ENCODE measurements around the gene OAS3.
"Not testable (repeated sequence)": the region's sequence is repeated elsewhere in the genome, so short reads cannot be mapped to it uniquely, and the experiment has no call there.

Gene OAS3

GRCh38 chr12:112944024-112944690, 5.9 kb downstream of the OAS3 start:
- Histone ChIP-seq H3K4me1 (ENCODE audit: control insufficient read depth, low read depth, low read length) (no peaks in the 10 kb centered on the region), H3K36me3 (ENCODE audit: control insufficient read depth, low read depth, low read length) (no peaks in the 10 kb centered on the region), H3K27ac (ENCODE audit: low read length) (no peak overlapping the region), H3K9me3 (ENCODE audit: control insufficient read depth, low read depth, low read length) (no peaks in the 10 kb centered on the region), H3K4me3 (ENCODE audit: low read length) (no peak overlapping the region), H3K9ac (ENCODE audit: low read length) (no peak overlapping the region), H3K27me3 (ENCODE audit: control insufficient read depth, insufficient read depth, low read length) (peaks cover under 1% of the 10 kb centered on the region)

DNA sequence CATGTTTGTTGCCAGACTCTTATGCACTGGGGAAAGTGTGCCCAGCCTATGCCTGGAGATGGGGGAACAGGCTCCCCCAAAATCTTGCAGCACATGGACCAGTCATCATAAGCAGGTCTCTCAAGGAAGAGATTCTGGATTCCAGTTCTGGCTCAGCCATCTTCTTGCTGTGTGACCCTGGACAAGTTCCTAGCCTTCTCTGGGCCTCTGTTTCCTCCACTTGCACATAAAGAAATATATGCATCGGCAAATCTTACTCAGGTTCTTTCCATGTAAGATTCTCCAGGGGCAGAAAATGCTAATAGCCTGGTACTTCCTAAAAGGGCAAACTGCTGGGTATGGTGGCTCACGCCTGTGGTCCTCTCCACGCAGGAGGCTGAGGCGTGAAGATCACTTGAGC, 7.2 kb downstream of the OAS3 start:
- Histone ChIP-seq H3K9me3 (ENCODE audit: control insufficient read depth, low read depth, low read length) (no peaks in the 10 kb centered on the region), H3K4me3 (ENCODE audit: low read length) (no peak overlapping the region), H3K9ac (ENCODE audit: low read length) (no peak overlapping the region), H3K27me3 (ENCODE audit: control insufficient read depth, insufficient read depth, low read length) (no peaks in the 10 kb centered on the region), H3K4me1 (ENCODE audit: control insufficient read depth, low read depth, low read length) (no peaks in the 10 kb centered on the region), H3K27ac (ENCODE audit: low read length) (no peak overlapping the region), H3K36me3 (ENCODE audit: control insufficient read depth, low read depth, low read length) (no peaks in the 10 kb centered on the region)

GRCh38 chr12:112946236-112947000, 8.1 kb downstream of the OAS3 start:
- Histone ChIP-seq H3K9ac (ENCODE audit: low read length) (no peak overlapping the region), H3K27me3 (ENCODE audit: control insufficient read depth, insufficient read depth, low read length) (no peaks in the 10 kb centered on the region), H3K36me3 (ENCODE audit: control insufficient read depth, low read depth, low read length) (no peaks in the 10 kb centered on the region), H3K9me3 (ENCODE audit: control insufficient read depth, low read depth, low read length) (no peaks in the 10 kb centered on the region), H3K27ac (ENCODE audit: low read length) (no peak overlapping the region), H3K4me1 (ENCODE audit: control insufficient read depth, low read depth, low read length) (no peaks in the 10 kb centered on the region), H3K4me3 (ENCODE audit: low read length) (no peak overlapping the region)

DNA sequence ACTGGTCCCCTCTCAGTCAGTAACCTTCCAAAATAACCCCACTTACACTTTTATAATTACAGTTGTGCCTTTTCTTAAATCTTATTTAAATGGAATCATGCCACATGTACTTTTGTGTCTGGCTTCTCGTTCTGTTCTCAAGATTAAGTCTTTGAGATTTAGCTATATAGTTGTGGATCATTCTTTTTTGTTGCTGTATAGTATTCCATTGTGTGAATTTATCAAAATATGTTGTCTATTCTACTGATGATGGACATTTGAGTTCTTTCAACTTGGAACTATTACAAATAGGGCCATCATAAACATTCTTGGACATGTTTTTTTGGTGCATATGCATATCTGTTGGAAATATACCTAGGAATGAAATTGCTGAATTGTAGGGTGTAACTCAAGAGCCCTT, 9.0 kb downstream of the OAS3 start:
- no peak overlapping the region for H3K27ac ChIP-seq (ENCODE audit: low read length)
- no peaks in the 10 kb centered on the region for H3K9me3 ChIP-seq (ENCODE audit: control insufficient read depth, low read depth, low read length)
- no peaks in the 10 kb centered on the region for H3K4me1 ChIP-seq (ENCODE audit: control insufficient read depth, low read depth, low read length)
- no peaks in the 10 kb centered on the region for H3K36me3 ChIP-seq (ENCODE audit: control insufficient read depth, low read depth, low read length)
- no peak overlapping the region for H3K9ac ChIP-seq (ENCODE audit: low read length)
- no peak overlapping the region for H3K4me3 ChIP-seq (ENCODE audit: low read length)
- H3K27me3 ChIP-seq (ENCODE audit: control insufficient read depth, insufficient read depth, low read length), result no peaks in the 10 kb centered on the region

- no peak overlapping the region for H3K9ac ChIP-seq (ENCODE audit: low read length)
- H3K4me1 ChIP-seq (ENCODE audit: control insufficient read depth, low read depth, low read length), result no peaks in the 10 kb centered on the region
- H3K9me3 ChIP-seq (ENCODE audit: control insufficient read depth, low read depth, low read length), result no peaks in the 10 kb centered on the region
- no peaks in the 10 kb centered on the region for H3K27me3 ChIP-seq (ENCODE audit: control insufficient read depth, insufficient read depth, low read length)
- H3K4me3 ChIP-seq (ENCODE audit: low read length), result no peak overlapping the region
- no peaks in the 10 kb centered on the region for H3K36me3 ChIP-seq (ENCODE audit: control insufficient read depth, low read depth, low read length)
- no peak overlapping the region for H3K27ac ChIP-seq (ENCODE audit: low read length)
Observed at GRCh38 chr12:112947761-112948160, 9.5 kb downstream of the OAS3 start.

DNA sequence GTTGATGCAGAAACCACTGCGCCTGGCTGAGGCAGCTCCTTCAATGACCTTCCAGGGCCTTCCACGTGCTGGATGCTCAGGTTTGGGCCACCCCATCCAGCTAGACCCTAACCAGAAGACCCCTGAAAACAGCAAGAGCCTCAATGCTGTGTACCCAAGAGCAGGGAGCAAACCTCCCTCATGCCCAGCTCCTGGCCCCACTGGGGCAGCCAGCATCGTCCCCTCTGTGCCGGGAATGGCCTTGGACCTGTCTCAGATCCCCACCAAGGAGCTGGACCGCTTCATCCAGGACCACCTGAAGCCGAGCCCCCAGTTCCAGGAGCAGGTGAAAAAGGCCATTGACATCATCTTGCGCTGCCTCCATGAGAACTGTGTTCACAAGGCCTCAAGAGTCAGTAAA, 10.5 kb downstream of the OAS3 start:
- Histone ChIP-seq H3K27ac (ENCODE audit: low read length) (no peak overlapping the region), H3K9ac (ENCODE audit: low read length) (no peak overlapping the region), H3K9me3 (ENCODE audit: control insufficient read depth, low read depth, low read length) (no peaks in the 10 kb centered on the region), H3K36me3 (ENCODE audit: control insufficient read depth, low read depth, low read length) (no peaks in the 10 kb centered on the region), H3K4me3 (ENCODE audit: low read length) (no peak overlapping the region), H3K4me1 (ENCODE audit: control insufficient read depth, low read depth, low read length) (no peaks in the 10 kb centered on the region), H3K27me3 (ENCODE audit: control insufficient read depth, insufficient read depth, low read length) (no peaks in the 10 kb centered on the region)

DNA sequence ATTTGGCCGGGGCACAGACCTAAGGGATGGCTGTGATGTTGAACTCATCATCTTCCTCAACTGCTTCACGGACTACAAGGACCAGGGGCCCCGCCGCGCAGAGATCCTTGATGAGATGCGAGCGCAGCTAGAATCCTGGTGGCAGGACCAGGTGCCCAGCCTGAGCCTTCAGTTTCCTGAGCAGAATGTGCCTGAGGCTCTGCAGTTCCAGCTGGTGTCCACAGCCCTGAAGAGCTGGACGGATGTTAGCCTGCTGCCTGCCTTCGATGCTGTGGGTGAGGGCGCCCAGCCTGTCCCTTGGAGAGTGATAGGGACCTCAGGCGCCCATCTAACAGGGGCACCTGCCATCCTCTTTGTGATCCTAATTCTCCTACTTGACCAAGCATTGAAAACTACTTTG, 12.4 kb downstream of the OAS3 start:
- H3K9me3 ChIP-seq (ENCODE audit: control insufficient read depth, low read depth, low read length), result no peaks in the 10 kb centered on the region
- no peaks in the 10 kb centered on the region for H3K27me3 ChIP-seq (ENCODE audit: control insufficient read depth, insufficient read depth, low read length)
- no peaks in the 10 kb centered on the region for H3K4me1 ChIP-seq (ENCODE audit: control insufficient read depth, low read depth, low read length)
- H3K36me3 ChIP-seq (ENCODE audit: control insufficient read depth, low read depth, low read length), result no peaks in the 10 kb centered on the region
- no peak overlapping the region for H3K4me3 ChIP-seq (ENCODE audit: low read length)
- no peak overlapping the region for H3K27ac ChIP-seq (ENCODE audit: low read length)
- no peak overlapping the region for H3K9ac ChIP-seq (ENCODE audit: low read length)

DNA sequence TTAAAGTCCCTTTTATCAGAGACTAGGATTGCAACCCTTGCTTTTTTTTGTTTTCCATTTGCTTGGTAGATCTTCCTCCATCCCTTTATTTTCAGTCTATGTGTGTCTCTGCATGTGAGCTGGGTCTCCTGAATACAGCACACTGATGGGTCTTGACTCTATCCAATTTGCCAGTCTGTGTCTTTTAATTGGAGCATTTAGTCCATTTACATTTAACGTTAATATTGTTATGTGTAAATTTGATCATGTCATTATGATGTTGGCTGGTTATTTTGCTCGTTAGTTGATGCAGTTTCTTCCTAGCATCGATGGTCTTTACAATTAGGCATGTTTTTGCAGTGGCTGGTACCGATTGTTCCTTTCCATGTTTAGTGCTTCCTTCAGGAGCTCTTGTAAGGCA, 18.9 kb downstream of the OAS3 start:
- H3K36me3 ChIP-seq (ENCODE audit: control insufficient read depth, low read depth, low read length); H3K9ac ChIP-seq (ENCODE audit: low read length); H3K4me1 ChIP-seq (ENCODE audit: control insufficient read depth, low read depth, low read length); H3K27me3 ChIP-seq (ENCODE audit: control insufficient read depth, insufficient read depth, low read length); H3K27ac ChIP-seq (ENCODE audit: low read length); H3K4me3 ChIP-seq (ENCODE audit: low read length): not testable (repeated sequence)
- H3K9me3 ChIP-seq (ENCODE audit: control insufficient read depth, low read depth, low read length), result peaks cover 12% of the 10 kb centered on the region

GRCh38 chr12:112961074-112961473, 22.8 kb downstream of the OAS3 start:
- Histone ChIP-seq H3K4me3 (ENCODE audit: low read length) (no peak overlapping the region), H3K9ac (ENCODE audit: low read length) (no peak overlapping the region), H3K36me3 (ENCODE audit: control insufficient read depth, low read depth, low read length) (no peaks in the 10 kb centered on the region), H3K9me3 (ENCODE audit: control insufficient read depth, low read depth, low read length) (peaks cover 12% of the 10 kb centered on the region), H3K27me3 (ENCODE audit: control insufficient read depth, insufficient read depth, low read length) (no peaks in the 10 kb centered on the region), H3K27ac (ENCODE audit: low read length) (no peak overlapping the region), H3K4me1 (ENCODE audit: control insufficient read depth, low read depth, low read length) (no peaks in the 10 kb centered on the region)

- Histone ChIP-seq H3K36me3 (ENCODE audit: control insufficient read depth, low read depth, low read length) (no peaks in the 10 kb centered on the region), H3K9me3 (ENCODE audit: control insufficient read depth, low read depth, low read length) (peaks cover 12% of the 10 kb centered on the region), H3K4me3 (ENCODE audit: low read length) (no peak overlapping the region), H3K27me3 (ENCODE audit: control insufficient read depth, insufficient read depth, low read length) (no peaks in the 10 kb centered on the region), H3K4me1 (ENCODE audit: control insufficient read depth, low read depth, low read length) (no peaks in the 10 kb centered on the region), H3K27ac (ENCODE audit: low read length) (no peak overlapping the region), H3K9ac (ENCODE audit: low read length) (no peak overlapping the region)
Observed at GRCh38 chr12:112961536-112961935, 23.3 kb downstream of the OAS3 start.

- Histone ChIP-seq H3K36me3 (ENCODE audit: control insufficient read depth, low read depth, low read length) (no peaks in the 10 kb centered on the region), H3K9ac (ENCODE audit: low read length) (no peak overlapping the region), H3K27me3 (ENCODE audit: control insufficient read depth, insufficient read depth, low read length) (no peaks in the 10 kb centered on the region), H3K4me3 (ENCODE audit: low read length) (no peak overlapping the region), H3K27ac (ENCODE audit: low read length) (no peak overlapping the region), H3K9me3 (ENCODE audit: control insufficient read depth, low read depth, low read length) (peaks cover 12% of the 10 kb centered on the region), H3K4me1 (ENCODE audit: control insufficient read depth, low read depth, low read length) (no peaks in the 10 kb centered on the region)
Observed at GRCh38 chr12:112962561-112962960, 24.3 kb downstream of the OAS3 start.
